Cardiac muscle cell (in vitro differentiated cells and primary cell): Measurements from ENCODE around the gene ERMP1. TPM values are rescaled to one million over a fixed set of nuclear protein-coding genes. Genes with fewer than 3 reads are reported as not detected.

Experiments used
- DNase-seq, 2 donors: peaks; one replicate each; pipeline versions ENCODE4 v3.0.0 to v3.0.0-alpha.2; 2010 to 2017; ENCODE audit warnings: low read depth in 1 of 2, low spot score in 1 of 2
- H3K27ac ChIP-seq: fragments of 200-600 bp; sonication (generic); 2 replicates; pipeline ENCODE4 v1.5.1; 2016
- H3K27me3 ChIP-seq: fragments of 200-600 bp; sonication (generic); 2 replicates; pipeline ENCODE4 v1.6.0; 2016; ENCODE audit warnings: control low read depth
- H3K36me3 ChIP-seq: fragments of 200-600 bp; sonication (generic); 2 replicates; pipeline ENCODE4 v1.5.1; 2016; ENCODE audit warnings: control low read depth
- H3K4me1 ChIP-seq: fragments of 200-600 bp; sonication (generic); 2 replicates; pipeline ENCODE4 v1.8.1; 2017; ENCODE audit warnings: low read depth, mild to moderate bottlenecking, mixed run types
- H3K4me3 ChIP-seq: fragments of 200-600 bp; sonication (generic); 2 replicates; pipeline ENCODE4 v1.5.1; 2016; ENCODE audit warnings: mild to moderate bottlenecking
- H3K9me3 ChIP-seq: fragments of 200-600 bp; sonication (generic); 2 replicates; pipeline ENCODE4 v1.5.1; 2017; ENCODE audit warnings: low read depth, mild to moderate bottlenecking, control low read depth
- polyA plus RNA-seq: library from polyadenylated mRNA; unstranded; fragments of >200 nt; fragmentation: Nextera tagmentation; extraction: Ambion mirVana; gene quantifications from 2 replicates; pipeline ENCODE4 v1.2.1, GENCODE V29; 2016
- total RNA-seq: library from RNA; depleted of rRNA; stranded (reverse); fragments of >200 nt; gene quantifications from 2 replicates; pipeline ENCODE4 v1.2.3, GENCODE V29; 2016
- TF ChIP-seq, protein P1 (sequence below): IDR thresholded peaks from 2 replicates; pipeline ENCODE4 v1.5.1; 2012; ENCODE audit warnings: low read depth, mild to moderate bottlenecking, low read length

ERMP1 gene
- total and polyA plus RNA-seq, 2 experiments from 2014 or later: 18.1 to 31.5 TPM

DNA sequence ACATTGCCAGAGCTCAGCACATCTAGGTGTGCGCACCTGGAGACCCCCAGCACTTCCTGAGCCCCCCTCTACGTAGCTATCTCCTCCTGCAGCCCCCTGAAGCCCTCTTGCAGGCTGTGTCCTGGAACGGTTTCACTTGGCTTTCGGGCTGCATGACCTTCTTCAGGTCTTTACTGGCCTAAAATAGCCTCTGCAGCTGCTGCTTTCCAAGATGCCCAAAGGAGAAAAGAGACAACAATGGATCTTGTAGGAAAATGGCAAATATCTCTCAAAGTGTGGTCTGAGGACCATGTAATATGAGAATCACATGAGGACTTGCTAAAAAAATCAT, 6.6 kb upstream of the ERMP1 start:
- H3K27ac ChIP-seq: peak overlapping the region; percentile 18
- TF ChIP-seq, protein P1, sequence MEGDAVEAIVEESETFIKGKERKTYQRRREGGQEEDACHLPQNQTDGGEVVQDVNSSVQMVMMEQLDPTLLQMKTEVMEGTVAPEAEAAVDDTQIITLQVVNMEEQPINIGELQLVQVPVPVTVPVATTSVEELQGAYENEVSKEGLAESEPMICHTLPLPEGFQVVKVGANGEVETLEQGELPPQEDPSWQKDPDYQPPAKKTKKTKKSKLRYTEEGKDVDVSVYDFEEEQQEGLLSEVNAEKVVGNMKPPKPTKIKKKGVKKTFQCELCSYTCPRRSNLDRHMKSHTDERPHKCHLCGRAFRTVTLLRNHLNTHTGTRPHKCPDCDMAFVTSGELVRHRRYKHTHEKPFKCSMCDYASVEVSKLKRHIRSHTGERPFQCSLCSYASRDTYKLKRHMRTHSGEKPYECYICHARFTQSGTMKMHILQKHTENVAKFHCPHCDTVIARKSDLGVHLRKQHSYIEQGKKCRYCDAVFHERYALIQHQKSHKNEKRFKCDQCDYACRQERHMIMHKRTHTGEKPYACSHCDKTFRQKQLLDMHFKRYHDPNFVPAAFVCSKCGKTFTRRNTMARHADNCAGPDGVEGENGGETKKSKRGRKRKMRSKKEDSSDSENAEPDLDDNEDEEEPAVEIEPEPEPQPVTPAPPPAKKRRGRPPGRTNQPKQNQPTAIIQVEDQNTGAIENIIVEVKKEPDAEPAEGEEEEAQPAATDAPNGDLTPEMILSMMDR: no peak
- no peaks in the 10 kb centered on the region for H3K9me3 ChIP-seq
- H3K4me3 ChIP-seq: no peak overlapping the region
- H3K36me3 ChIP-seq: no peaks in the 10 kb centered on the region
- DNase-seq: no peak
- H3K27me3 ChIP-seq: no peaks in the 10 kb centered on the region
- H3K4me1 ChIP-seq: peaks cover 16% of the 10 kb centered on the region

DNA sequence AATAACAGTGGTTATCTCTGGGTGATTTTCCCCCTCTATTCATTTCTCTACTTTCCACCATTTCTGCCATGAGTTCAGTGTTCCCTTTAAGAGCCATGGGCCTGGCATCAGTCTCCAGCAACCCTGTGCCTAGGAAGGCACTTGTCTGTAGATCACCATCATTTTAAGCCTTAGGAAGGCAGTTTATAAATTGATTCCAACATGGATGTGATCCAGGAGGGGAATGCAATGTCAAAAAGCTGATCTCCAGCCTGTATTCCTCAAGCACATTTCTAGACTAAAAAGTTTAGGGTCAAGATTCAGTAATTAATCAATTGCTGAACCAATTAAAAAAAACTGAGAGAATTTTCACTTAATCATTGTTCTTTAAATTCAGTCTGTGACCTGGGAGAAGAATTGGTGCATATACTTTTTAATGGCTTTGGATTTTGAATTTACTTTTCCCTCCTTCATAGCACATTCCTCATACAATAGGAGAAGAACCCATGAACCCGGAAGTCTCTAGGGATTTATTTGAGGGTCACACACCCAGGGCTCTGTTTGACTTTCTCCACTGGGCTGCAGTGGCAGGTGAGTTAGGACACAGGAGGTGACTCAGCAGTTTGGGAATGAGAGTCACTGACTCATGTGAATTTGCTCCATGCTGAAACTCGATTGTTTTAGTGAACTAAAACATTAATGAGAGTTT, 6.1 kb upstream of the ERMP1 start:
- Histone ChIP-seq H3K4me1 (peaks cover 16% of the 10 kb centered on the region), H3K27ac (peak overlapping the region; percentile 18), H3K27me3 (no peaks in the 10 kb centered on the region), H3K36me3 (no peaks in the 10 kb centered on the region), H3K9me3 (no peaks in the 10 kb centered on the region), H3K4me3 (no peak overlapping the region)
- TF ChIP-seq, protein P1: no peak
- peak; percentile 11 to 39 for DNase-seq

DNA sequence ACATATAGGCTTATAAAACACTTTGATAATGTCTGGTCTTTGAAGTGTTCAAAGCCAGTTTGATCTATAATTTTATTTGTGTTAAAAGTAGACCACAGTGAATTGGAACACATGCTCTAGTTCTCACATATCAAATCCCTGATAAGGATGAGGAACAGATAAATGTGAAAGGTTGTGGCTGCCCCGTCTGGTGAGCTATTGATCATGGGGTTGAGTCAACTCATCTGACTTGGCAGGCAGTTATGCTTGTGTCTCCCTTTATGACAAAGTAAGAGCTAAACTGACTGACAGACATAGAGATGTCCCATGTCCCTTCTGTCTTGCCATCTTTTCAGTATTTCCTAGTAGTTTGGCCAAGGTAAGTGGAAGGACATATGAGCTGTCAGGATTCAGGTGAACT, 2.9 kb upstream of the ERMP1 start:
- no peak overlapping the region for H3K27ac ChIP-seq
- TF ChIP-seq, protein P1: no peak
- H3K27me3 ChIP-seq: no peaks in the 10 kb centered on the region
- H3K36me3 ChIP-seq: no peaks in the 10 kb centered on the region
- no peak overlapping the region for H3K4me3 ChIP-seq
- H3K9me3 ChIP-seq: no peaks in the 10 kb centered on the region
- peaks cover 8% of the 10 kb centered on the region for H3K4me1 ChIP-seq
- no peak for DNase-seq

DNA sequence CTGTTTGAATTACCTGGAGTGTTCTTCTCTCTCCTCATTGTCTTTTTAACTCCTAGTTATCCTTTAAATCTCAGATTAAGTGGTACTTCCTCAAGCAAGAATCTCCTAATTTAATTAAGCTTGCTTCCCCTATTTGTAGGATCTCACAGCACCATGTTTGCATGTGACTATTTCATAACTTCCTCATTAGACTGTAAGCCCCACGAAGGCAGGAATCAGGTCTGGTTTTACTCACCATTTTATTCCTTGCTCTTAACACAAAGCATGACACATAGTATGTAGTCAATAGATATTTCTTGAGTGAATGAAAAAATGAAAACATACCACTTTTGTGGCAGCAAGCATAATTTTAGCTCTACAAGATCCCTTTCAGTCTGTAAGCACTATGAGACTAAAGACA, 1.3 kb upstream of the ERMP1 start:
- Histone ChIP-seq H3K4me1 (peaks cover 5% of the 10 kb centered on the region), H3K27me3 (no peaks in the 10 kb centered on the region), H3K9me3 (no peaks in the 10 kb centered on the region), H3K4me3 (no peak overlapping the region), H3K27ac (no peak overlapping the region), H3K36me3 (no peaks in the 10 kb centered on the region)
- TF ChIP-seq, protein P1: no peak
- DNase-seq: no peak

DNA sequence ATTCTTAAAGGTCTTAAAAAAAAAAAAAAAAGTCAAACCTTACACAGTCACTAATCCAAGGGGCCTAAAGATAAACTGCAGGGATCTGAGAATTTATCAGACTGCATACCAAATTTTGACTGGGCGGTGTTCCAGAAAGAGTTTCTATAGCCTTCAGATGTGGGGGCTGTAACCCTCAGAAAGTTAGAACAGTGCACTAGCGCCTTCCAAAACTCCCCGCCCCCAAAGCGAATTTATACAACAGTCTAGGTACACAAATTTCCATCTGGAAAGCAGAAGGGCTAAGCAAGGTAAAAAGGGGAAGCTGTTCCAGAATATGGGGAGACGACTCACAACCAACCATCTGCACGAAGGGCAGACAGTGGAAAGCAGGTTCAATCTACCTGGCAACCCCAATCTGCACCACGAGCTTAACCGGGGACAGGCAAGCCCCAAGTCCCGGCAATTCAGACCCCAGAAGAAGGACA, 813 bp downstream of the ERMP1 start:
- TF ChIP-seq, protein P1: no peak
- DNase-seq: peak; percentile 8 to 49
- no peak overlapping the region for H3K27ac ChIP-seq
- H3K36me3 ChIP-seq: no peaks in the 10 kb centered on the region
- peak overlapping the region; percentile 69 for H3K4me3 ChIP-seq
- no peaks in the 10 kb centered on the region for H3K9me3 ChIP-seq
- H3K27me3 ChIP-seq: no peaks in the 10 kb centered on the region
- peaks cover 5% of the 10 kb centered on the region for H3K4me1 ChIP-seq
